Trophoblast cell (in vitro differentiated cells and primary cell): Measurements from ENCODE around the gene ARHGAP22.

Source experiments
- DNase-seq, 2 donors: peaks; one replicate each; pipeline ENCODE4 v3.0.0-alpha.2; 2016
- H2AFZ ChIP-seq: 2 replicates; pipeline ENCODE4 v1.6.1; 2013; ENCODE audit warnings: low read length, moderate library complexity, mild to moderate bottlenecking; ENCODE audit not compliant: insufficient read depth, poor library complexity
- H2AK5ac ChIP-seq: 2 replicates; pipeline ENCODE4 v1.6.1; 2013; ENCODE audit warnings: mild to moderate bottlenecking, low read length
- H2BK120ac ChIP-seq: 2 replicates; pipeline ENCODE4 v1.6.1; 2013; ENCODE audit warnings: low read length, mild to moderate bottlenecking, moderate library complexity; ENCODE audit not compliant: insufficient read depth, poor library complexity
- H2BK12ac ChIP-seq: 2 replicates; pipeline ENCODE4 v1.6.1; 2013; ENCODE audit warnings: mild to moderate bottlenecking, low read length, moderate library complexity
- H2BK5ac ChIP-seq: 2 replicates; pipeline ENCODE4 v1.6.1; 2013; ENCODE audit warnings: low read length, low read depth, moderate library complexity, mild to moderate bottlenecking; ENCODE audit not compliant: poor library complexity
- H3K14ac ChIP-seq: 2 replicates; pipeline ENCODE4 v1.6.1; 2013; ENCODE audit warnings: mild to moderate bottlenecking, low read length
- H3K18ac ChIP-seq: 2 replicates; pipeline ENCODE4 v1.6.1; 2013; ENCODE audit warnings: mild to moderate bottlenecking, low read length
- H3K23ac ChIP-seq: 2 replicates; pipeline ENCODE4 v1.6.1; 2013; ENCODE audit warnings: low read length
- H3K27ac ChIP-seq: 2 replicates; pipeline ENCODE4 v1.5.1; 2013; ENCODE audit warnings: low read depth, mild to moderate bottlenecking, inconsistent platforms, low read length, moderate library complexity
- H3K27me3 ChIP-seq: 2 replicates; pipeline ENCODE4 v1.6.1; 2013; ENCODE audit warnings: inconsistent platforms, mild to moderate bottlenecking, low read length, moderate library complexity; ENCODE audit not compliant: insufficient read depth
- H3K36me3 ChIP-seq, 2 experiments: 1 replicate in 1 of 2; 2 replicates in 1 of 2; pipeline ENCODE4 v1.6.1; 2013; ENCODE audit warnings: low read length in 2 of 2, mild to moderate bottlenecking in 2 of 2, moderate library complexity in 1 of 2; ENCODE audit not compliant: insufficient read depth in 2 of 2, control insufficient read depth in 1 of 2
- H3K4ac ChIP-seq: 2 replicates; pipeline ENCODE4 v1.6.1; 2013; ENCODE audit warnings: low read depth, mild to moderate bottlenecking, low read length, moderate library complexity
- H3K4me1 ChIP-seq, 2 experiments: 1 replicate in 1 of 2; 2 replicates in 1 of 2; pipeline ENCODE4 v1.6.1; 2013; ENCODE audit warnings: low read length in 2 of 2, mild to moderate bottlenecking in 2 of 2, moderate library complexity in 1 of 2; ENCODE audit not compliant: insufficient read depth in 2 of 2, control insufficient read depth in 1 of 2
- H3K4me2 ChIP-seq: 2 replicates; pipeline ENCODE4 v1.6.1; 2013; ENCODE audit warnings: inconsistent platforms, mild to moderate bottlenecking, low read length, moderate library complexity
- H3K4me3 ChIP-seq: 2 replicates; pipeline ENCODE4 v1.5.1; 2013; ENCODE audit warnings: mild to moderate bottlenecking, low read depth, low read length, inconsistent platforms
- H3K79me1 ChIP-seq: one replicate; pipeline ENCODE4 v1.6.1; 2013; ENCODE audit warnings: low read length
- H3K79me2 ChIP-seq: 2 replicates; pipeline ENCODE4 v1.6.1; 2013; ENCODE audit warnings: low read length, mild to moderate bottlenecking; ENCODE audit not compliant: control insufficient read depth, insufficient read depth, poor library complexity
- H3K9ac ChIP-seq: 2 replicates; pipeline ENCODE4 v1.6.1; 2013; ENCODE audit warnings: mild to moderate bottlenecking, low read length
- H3K9me3 ChIP-seq: 2 replicates; pipeline ENCODE4 v1.6.1; 2013; ENCODE audit warnings: low read depth, mild to moderate bottlenecking, control low read depth, inconsistent platforms, low read length; ENCODE audit not compliant: insufficient read depth
- H4K12ac ChIP-seq: 2 replicates; pipeline ENCODE4 v1.6.1; 2013; ENCODE audit warnings: low read depth, mild to moderate bottlenecking, low read length, moderate library complexity
- H4K8ac ChIP-seq: 2 replicates; pipeline ENCODE4 v1.6.1; 2013; ENCODE audit warnings: low read depth, mild to moderate bottlenecking, low read length, moderate library complexity
- H4K91ac ChIP-seq: one replicate; pipeline ENCODE4 v1.6.1; 2013; ENCODE audit warnings: low read depth, mild to moderate bottlenecking, low read length, moderate library complexity
- WGBS: extraction: QIAGEN DNeasy Blood & Tissue Kit; methylation state at CpG from one replicate; pipeline ENCODE4 v1.1.7; 2013; ENCODE audit warnings: missing lambda C conversion rate; ENCODE audit not compliant: insufficient read length, insufficient coverage; ENCODE audit errors: extremely low coverage; 5-methylcytosine and 5-hydroxymethylcytosine counted together

The ARHGAP22 gene

GRCh38 chr10:48556713-48557112 is 48.2 kb downstream of the ARHGAP22 start:
- Histone ChIP-seq H3K79me1 (no peaks in the 10 kb centered on the region), H3K4ac (no peak overlapping the region), H3K27ac (no peak overlapping the region), H2AK5ac (no peak overlapping the region), H3K79me2 (no peaks in the 10 kb centered on the region), H3K4me1 (peaks cover 0 to 5% of the 10 kb centered on the region in 2 experiments), H3K36me3 (no peaks in the 10 kb centered on the region), H3K9ac (no peak overlapping the region), H3K14ac (no peak overlapping the region), H3K18ac (no peak overlapping the region), H4K12ac (no peak overlapping the region), H3K27me3 (no peaks in the 10 kb centered on the region), H3K4me2 (no peak overlapping the region), H3K9me3 (no peaks in the 10 kb centered on the region), H4K91ac (no peak overlapping the region), H2AFZ (no peak overlapping the region), H2BK5ac (no peak overlapping the region), H2BK12ac (no peak overlapping the region), H4K8ac (no peak overlapping the region), H2BK120ac (no peak overlapping the region), H3K23ac (no peak overlapping the region), H3K4me3 (no peak overlapping the region)
- WGBS: no CpG with 5 or more reads among the region's 6 CpGs
- no peak for DNase-seq

- DNase-seq: no peak
- H3K79me2 ChIP-seq: no peaks in the 10 kb centered on the region
- WGBS: no CpG with 5 or more reads among the region's 5 CpGs
- no peak overlapping the region for H2BK12ac ChIP-seq
- H3K23ac ChIP-seq: no peak overlapping the region
- H3K9ac ChIP-seq: no peak overlapping the region
- no peak overlapping the region for H3K18ac ChIP-seq
- no peak overlapping the region for H2AFZ ChIP-seq
- H3K4me3 ChIP-seq: no peak overlapping the region
- H3K4me1 ChIP-seq: peaks cover 0 to 5% of the 10 kb centered on the region in 2 experiments
- no peak overlapping the region for H3K4ac ChIP-seq
- no peak overlapping the region for H2BK120ac ChIP-seq
- no peaks in the 10 kb centered on the region for H3K79me1 ChIP-seq
- no peak overlapping the region for H2AK5ac ChIP-seq
- no peaks in the 10 kb centered on the region for H3K27me3 ChIP-seq
- no peak overlapping the region for H3K4me2 ChIP-seq
- no peak overlapping the region for H3K14ac ChIP-seq
- H4K8ac ChIP-seq: no peak overlapping the region
- no peak overlapping the region for H4K91ac ChIP-seq
- no peaks in the 10 kb centered on the region for H3K9me3 ChIP-seq
- no peaks in the 10 kb centered on the region for H3K36me3 ChIP-seq
- no peak overlapping the region for H3K27ac ChIP-seq
- H4K12ac ChIP-seq: no peak overlapping the region
- no peak overlapping the region for H2BK5ac ChIP-seq
These were observed 48.8 kb downstream of the ARHGAP22 start for GRCh38 chr10:48556065-48556464.

GRCh38 chr10:48555310-48556042 is 49.4 kb downstream of the ARHGAP22 start:
- Histone ChIP-seq H3K14ac (no peak overlapping the region), H3K4ac (no peak overlapping the region), H2BK12ac (no peak overlapping the region), H3K27ac (no peak overlapping the region), H2AFZ (no peak overlapping the region), H3K9me3 (no peaks in the 10 kb centered on the region), H2BK5ac (no peak overlapping the region), H2AK5ac (no peak overlapping the region), H3K27me3 (no peaks in the 10 kb centered on the region), H2BK120ac (no peak overlapping the region), H3K79me1 (no peaks in the 10 kb centered on the region), H3K36me3 (no peaks in the 10 kb centered on the region), H3K4me3 (no peak overlapping the region), H3K9ac (no peak overlapping the region), H3K4me2 (no peak overlapping the region), H4K8ac (no peak overlapping the region), H3K18ac (no peak overlapping the region), H3K4me1 (peaks cover 0 to 5% of the 10 kb centered on the region in 2 experiments), H4K91ac (no peak overlapping the region), H4K12ac (no peak overlapping the region), H3K23ac (no peak overlapping the region), H3K79me2 (no peaks in the 10 kb centered on the region)
- no CpG with 5 or more reads among the region's 9 CpGs for WGBS
- no peak for DNase-seq

GRCh38 chr10:48554656-48555055 is 50.2 kb downstream of the ARHGAP22 start:
- WGBS: no CpG with 5 or more reads among the region's 3 CpGs
- Histone ChIP-seq H2AK5ac (no peak overlapping the region), H3K36me3 (no peaks in the 10 kb centered on the region), H3K4me2 (no peak overlapping the region), H4K8ac (no peak overlapping the region), H3K4ac (no peak overlapping the region), H2AFZ (no peak overlapping the region), H3K9me3 (no peaks in the 10 kb centered on the region), H3K27ac (no peak overlapping the region), H2BK12ac (no peak overlapping the region), H3K14ac (no peak overlapping the region), H3K23ac (no peak overlapping the region), H3K9ac (no peak overlapping the region), H3K79me2 (no peaks in the 10 kb centered on the region), H3K79me1 (no peaks in the 10 kb centered on the region), H4K91ac (no peak overlapping the region), H2BK5ac (no peak overlapping the region), H3K4me3 (no peak overlapping the region), H4K12ac (no peak overlapping the region), H3K4me1 (peaks cover 0 to 5% of the 10 kb centered on the region in 2 experiments), H3K18ac (no peak overlapping the region), H3K27me3 (no peaks in the 10 kb centered on the region), H2BK120ac (no peak overlapping the region)
- no peak for DNase-seq
